ENCODE measurements around the gene LRRC23.

- TF ChIP-seq CTCF (IDR thresholded peaks at IDR 0.05), result no peak
- TF ChIP-seq POLR2A (IDR thresholded peaks at IDR 0.05), result peak in 1 of 2 donors; percentile 9
Observed at GRCh38 chr12:6938353-6939190, 34.0 kb downstream of the LRRC23 start.
